Keratinocyte (primary cell): ENCODE results near the gene STIP1. TPM values are rescaled to one million over a fixed set of nuclear protein-coding genes. Genes with fewer than 3 reads are reported as not detected.
A peak's percentile ranks its signal among the peaks of the same experiment; 100 is the strongest.

Experiments
- DNase-seq: peaks from one replicate; pipeline ENCODE4 v3.0.0-alpha.2; 2011; ENCODE audit warnings: low read depth, missing footprints, low spot score
- FAIRE-seq: peaks from 2 replicates; lab custom pipeline; 2011; peaks lifted over from hg19 to GRCh38; lab: Jason Lieb, UNC
- H2AFZ ChIP-seq: 2 replicates; pipeline ENCODE4 v1.6.0; 2012; ENCODE audit warnings: low read length, control low read depth, inconsistent platforms; ENCODE audit not compliant: control insufficient read depth
- H3K27ac ChIP-seq: 2 replicates; pipeline ENCODE4 v1.5.1; 2011; ENCODE audit warnings: low read length; ENCODE audit not compliant: control insufficient read depth, insufficient read depth
- H3K27me3 ChIP-seq: 3 replicates; pipeline ENCODE4 v1.6.0; 2011; ENCODE audit warnings: low read length; ENCODE audit not compliant: control insufficient read depth, insufficient read depth; ENCODE audit errors: extremely low read depth
- H3K36me3 ChIP-seq, 2 experiments: 2 replicates in 1 of 2; 3 replicates in 1 of 2; pipeline ENCODE4 v1.5.1; 2011; ENCODE audit warnings: low read length in 2 of 2, mild to moderate bottlenecking in 1 of 2; ENCODE audit not compliant: control insufficient read depth in 2 of 2, insufficient read depth in 2 of 2; ENCODE audit errors: extremely low read depth in 1 of 2
- H3K4me1 ChIP-seq: 3 replicates; pipeline ENCODE4 v1.5.1; 2011; ENCODE audit warnings: low read length; ENCODE audit not compliant: control insufficient read depth, insufficient read depth; ENCODE audit errors: extremely low read depth
- H3K4me2 ChIP-seq: 3 replicates; pipeline ENCODE4 v1.6.0; 2011; ENCODE audit warnings: low read depth, low read length; ENCODE audit not compliant: control insufficient read depth, insufficient read depth; ENCODE audit errors: extremely low read depth
- H3K4me3 ChIP-seq, 3 experiments: fragments of 200-600 bp in 1 of 3; sonication (generic) in 1 of 3; 2 replicates in 2 of 3; 3 replicates in 1 of 3; pipeline ENCODE4 v1.5.1; 2011 to 2016; ENCODE audit warnings: low read length in 3 of 3, mild to moderate bottlenecking in 3 of 3, control low read depth in 2 of 3, inconsistent platforms in 1 of 3, low read depth in 1 of 3, mixed read lengths in 1 of 3, mixed run types in 1 of 3, moderate library complexity in 1 of 3; ENCODE audit not compliant: control insufficient read depth in 2 of 3, insufficient read depth in 2 of 3; ENCODE audit errors: extremely low read depth in 1 of 3
- H3K79me2 ChIP-seq: 2 replicates; pipeline ENCODE4 v1.6.0; 2012; ENCODE audit warnings: low read length; ENCODE audit not compliant: control insufficient read depth, insufficient read depth
- H3K9ac ChIP-seq: 3 replicates; pipeline ENCODE4 v1.6.0; 2011; ENCODE audit warnings: low read length; ENCODE audit not compliant: control insufficient read depth, insufficient read depth; ENCODE audit errors: extremely low read depth
- H3K9me1 ChIP-seq: 3 replicates; pipeline ENCODE4 v1.6.0; 2011; ENCODE audit warnings: low read length; ENCODE audit not compliant: control insufficient read depth, insufficient read depth; ENCODE audit errors: extremely low read depth
- H3K9me3 ChIP-seq: 2 replicates; pipeline ENCODE4 v1.5.1; 2012; ENCODE audit warnings: low read depth, low read length; ENCODE audit not compliant: control insufficient read depth
- H4K20me1 ChIP-seq: 3 replicates; pipeline ENCODE4 v1.6.0; 2011; ENCODE audit warnings: low read length; ENCODE audit not compliant: control insufficient read depth, insufficient read depth; ENCODE audit errors: extremely low read depth
- EZH2 ChIP-seq: IDR thresholded peaks from one replicate; pipeline ENCODE4 v1.6.1; 2012; ENCODE audit warnings: inconsistent platforms, mild to moderate bottlenecking, low read length, moderate library complexity
- dilution Hi-C: fragments of 300-500 bp; cut with MboI; formaldehyde crosslinking; loops from one replicate; pipeline ENCODE4 v1.7.0; 2020; ENCODE audit warnings: low sequenced_read_pairs; ENCODE audit not compliant: extremely low pct_ligation_motif_present
- polyA plus RNA-seq, 5 experiments: library from polyadenylated mRNA; depleted of rRNA in 3 of 5; stranded (reverse) in 3 of 5; stranded (forward) in 1 of 5; unstranded in 1 of 5; fragments of >200 nt; gene quantifications; 1 replicate in 1 of 5; 2 replicates in 3 of 5; 3 replicates in 1 of 5; pipeline versions ENCODE4 v1.2.1 to v1.2.3, GENCODE V29; 2011 to 2012; ENCODE audit warnings: missing spikeins in 2 of 5, low read depth in 1 of 5, low replicate concordance in 1 of 5
- TF ChIP-seq, protein P1 (sequence below), 3 experiments: IDR thresholded peaks in 1 of 3; conservative IDR thresholded peaks in 1 of 3; optimal IDR thresholded peaks in 1 of 3; 2 replicates in 2 of 3; 3 replicates in 1 of 3; pipeline versions ENCODE3 to v1.5.1; 2011; ENCODE audit warnings: low read length in 3 of 3, mild to moderate bottlenecking in 3 of 3, moderate library complexity in 2 of 3, control low read depth in 1 of 3, inconsistent platforms in 1 of 3; ENCODE audit not compliant: insufficient read depth in 2 of 3; ENCODE audit errors: extremely low read depth in 1 of 3

The STIP1 gene
- polyA plus RNA-seq, 1 donor (not counting 4 experiments of a cell fraction or from before 2014, with no cell fraction given), result 206 TPM

DNA sequence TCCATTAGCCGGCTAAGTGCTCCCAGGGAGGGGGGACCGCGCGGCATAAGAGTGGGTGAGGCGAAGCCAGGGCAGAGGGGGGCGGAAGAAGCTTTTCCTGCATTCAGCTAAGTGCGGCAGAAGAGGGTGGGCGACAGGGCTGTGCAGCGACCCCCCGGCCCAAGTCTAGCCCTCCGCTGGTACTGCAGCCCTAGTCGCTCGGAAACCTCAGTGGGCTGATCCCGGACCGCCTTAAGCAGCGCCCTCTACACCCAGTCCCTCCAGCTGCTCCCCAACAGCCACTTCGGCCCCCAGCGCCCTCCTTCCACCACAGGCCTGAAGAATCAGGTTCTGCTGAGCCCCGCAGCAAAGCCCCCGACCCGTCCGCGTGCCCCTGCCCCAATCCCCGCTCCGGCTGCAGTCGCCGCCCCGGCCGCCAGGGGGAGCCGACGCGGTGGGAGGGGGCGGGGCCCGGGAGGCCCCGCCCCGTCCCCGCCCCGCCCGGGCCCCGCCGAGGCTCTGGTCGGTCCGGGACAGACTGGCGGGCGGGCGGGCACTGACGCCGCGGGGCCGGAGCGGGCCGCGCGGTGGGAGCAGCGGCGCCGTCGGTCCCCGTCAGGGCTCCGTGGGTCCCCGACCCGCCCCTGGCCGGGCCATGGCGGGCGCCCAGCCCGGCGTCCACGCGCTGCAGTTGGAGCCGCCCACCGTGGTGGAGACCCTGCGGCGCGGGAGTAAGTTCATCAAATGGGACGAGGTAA is 65.2 kb downstream of the STIP1 start, which contains the start of gene PLCB3:
PLCB3 (plus strand) TSS at position 515 of the 737 bp plus-strand sequence; CDS start at position 635, 120 bp downstream.
- FAIRE-seq (no peak), DNase-seq (no peak)
- H4K20me1 ChIP-seq, result peaks cover 8% of the 10 kb centered on the region
- H3K27me3 ChIP-seq, result no peaks in the 10 kb centered on the region
- peak within 1 kb of the TSS; percentile 61 for H3K27ac ChIP-seq
- dilution Hi-C loops, result no loop called here
- H3K9me1 ChIP-seq, result no peaks in the 10 kb centered on the region
- H3K4me2 ChIP-seq, result peak within 1 kb of the TSS; percentile 87
- no peak for TF ChIP-seq EZH2
- TF ChIP-seq, protein P1, sequence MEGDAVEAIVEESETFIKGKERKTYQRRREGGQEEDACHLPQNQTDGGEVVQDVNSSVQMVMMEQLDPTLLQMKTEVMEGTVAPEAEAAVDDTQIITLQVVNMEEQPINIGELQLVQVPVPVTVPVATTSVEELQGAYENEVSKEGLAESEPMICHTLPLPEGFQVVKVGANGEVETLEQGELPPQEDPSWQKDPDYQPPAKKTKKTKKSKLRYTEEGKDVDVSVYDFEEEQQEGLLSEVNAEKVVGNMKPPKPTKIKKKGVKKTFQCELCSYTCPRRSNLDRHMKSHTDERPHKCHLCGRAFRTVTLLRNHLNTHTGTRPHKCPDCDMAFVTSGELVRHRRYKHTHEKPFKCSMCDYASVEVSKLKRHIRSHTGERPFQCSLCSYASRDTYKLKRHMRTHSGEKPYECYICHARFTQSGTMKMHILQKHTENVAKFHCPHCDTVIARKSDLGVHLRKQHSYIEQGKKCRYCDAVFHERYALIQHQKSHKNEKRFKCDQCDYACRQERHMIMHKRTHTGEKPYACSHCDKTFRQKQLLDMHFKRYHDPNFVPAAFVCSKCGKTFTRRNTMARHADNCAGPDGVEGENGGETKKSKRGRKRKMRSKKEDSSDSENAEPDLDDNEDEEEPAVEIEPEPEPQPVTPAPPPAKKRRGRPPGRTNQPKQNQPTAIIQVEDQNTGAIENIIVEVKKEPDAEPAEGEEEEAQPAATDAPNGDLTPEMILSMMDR (optimal IDR thresholded peaks at IDR 0.05 in 1 of 3, IDR thresholded peaks at IDR 0.05 in 1 of 3, conservative IDR thresholded peaks at IDR 0.05 in 1 of 3; ENCODE audit: extremely low read depth in 1 of 3, insufficient read depth in 2 of 3, low read length in 3 of 3), result peak in 2 of 3 experiments; percentile 42 to 62
- no peaks in the 10 kb centered on the region for H3K9me3 ChIP-seq
- H3K4me3 ChIP-seq, result peak within 1 kb of the TSS; percentile 77 to 96 (median 96)
- H3K79me2 ChIP-seq, result peaks cover 36% of the 10 kb centered on the region
- H2AFZ ChIP-seq, result peak within 1 kb of the TSS; percentile 71
- H3K9ac ChIP-seq, result peak within 1 kb of the TSS; percentile 90
- peaks cover 14 to 24% of the 10 kb centered on the region in 2 experiments for H3K36me3 ChIP-seq
- H3K4me1 ChIP-seq, result peaks cover 22% of the 10 kb centered on the region

DNA sequence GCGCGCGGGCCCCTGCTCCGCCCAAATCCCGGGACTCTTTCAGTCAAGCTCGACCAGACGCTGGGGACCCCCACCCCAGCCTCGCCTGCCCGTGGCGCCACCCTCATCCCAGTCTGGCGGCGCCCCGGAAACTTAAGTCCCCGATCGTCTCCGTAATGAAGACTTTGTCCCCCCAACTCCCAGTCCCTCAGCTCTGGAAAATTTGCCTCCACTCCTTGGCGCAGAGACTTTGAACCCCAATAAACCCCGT is 65.7 kb downstream of the STIP1 start:
- H4K20me1 ChIP-seq, result peaks cover 8% of the 10 kb centered on the region
- peak overlapping the region; percentile 87 for H3K4me2 ChIP-seq
- H3K4me1 ChIP-seq, result peaks cover 27% of the 10 kb centered on the region
- peaks cover 18 to 28% of the 10 kb centered on the region in 2 experiments for H3K36me3 ChIP-seq
- TF ChIP-seq EZH2, result no peak
- TF ChIP-seq, protein P1 (optimal IDR thresholded peaks at IDR 0.05 in 1 of 3, IDR thresholded peaks at IDR 0.05 in 1 of 3, conservative IDR thresholded peaks at IDR 0.05 in 1 of 3; ENCODE audit: extremely low read depth in 1 of 3, insufficient read depth in 2 of 3, low read length in 3 of 3), result no peak
- no peaks in the 10 kb centered on the region for H3K27me3 ChIP-seq
- DNase-seq (no peak), FAIRE-seq (no peak)
- H3K9ac ChIP-seq, result peak overlapping the region; percentile 90
- H3K27ac ChIP-seq, result peak overlapping the region; percentile 61
- H2AFZ ChIP-seq, result no peak overlapping the region
- peak overlapping the region; percentile 77 to 96 (median 96) for H3K4me3 ChIP-seq
- H3K9me1 ChIP-seq, result no peaks in the 10 kb centered on the region
- H3K79me2 ChIP-seq, result peaks cover 37% of the 10 kb centered on the region
- dilution Hi-C loops, result no loop called here
- no peaks in the 10 kb centered on the region for H3K9me3 ChIP-seq
